GM18858 (cell line): ENCODE results near the gene TFAP2E.
A peak's percentile ranks its signal among the peaks of the same experiment; 100 is the strongest.

ENCODE experiments used
- ATAC-seq: cut with Tn5 transposase; IDR thresholded peaks from one replicate; pipeline ENCODE4 v1.9.1; 2021; ENCODE audit not compliant: unreplicated experiment

The TFAP2E gene

DNA sequence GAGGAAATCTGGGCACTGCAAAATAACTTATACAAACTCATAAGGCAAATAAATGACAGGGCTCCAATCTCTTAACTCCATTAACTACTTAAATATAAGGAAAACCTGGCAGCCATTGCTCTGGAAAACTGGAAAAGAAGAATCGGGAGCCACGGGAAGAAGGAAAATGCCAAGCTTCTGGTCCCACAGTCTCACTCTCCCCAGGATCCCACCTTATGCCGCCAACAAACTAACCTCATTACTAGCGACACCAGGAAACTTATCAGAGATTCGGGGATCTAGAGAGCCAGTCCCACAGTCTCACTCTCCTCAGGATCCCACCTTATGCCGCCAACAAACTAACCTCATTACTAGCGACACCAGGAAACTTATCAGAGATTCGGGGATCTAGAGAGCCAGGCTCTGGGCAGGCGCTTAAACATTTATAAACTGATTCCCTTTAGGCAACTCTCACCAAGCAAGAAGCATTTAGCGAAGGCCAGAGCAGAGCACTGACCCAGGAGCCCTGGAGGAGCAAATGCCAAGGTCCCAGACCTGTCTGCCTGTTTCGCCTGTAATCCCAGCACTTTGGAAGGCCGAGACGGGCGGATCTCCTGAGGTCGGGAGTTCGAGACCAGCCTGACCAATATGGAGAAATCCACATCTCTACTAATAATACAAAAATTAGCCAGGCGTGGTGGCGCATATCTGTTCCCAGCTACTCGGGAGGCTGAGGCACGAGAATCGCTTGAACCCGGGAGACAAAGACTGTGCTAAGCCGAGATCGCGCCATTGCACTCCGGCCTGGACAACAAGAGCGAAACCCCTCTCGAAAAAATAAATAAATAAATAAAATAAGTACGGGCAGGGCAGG lies 67.5 kb downstream of the TFAP2E start:
- ATAC-seq, result no peak

DNA sequence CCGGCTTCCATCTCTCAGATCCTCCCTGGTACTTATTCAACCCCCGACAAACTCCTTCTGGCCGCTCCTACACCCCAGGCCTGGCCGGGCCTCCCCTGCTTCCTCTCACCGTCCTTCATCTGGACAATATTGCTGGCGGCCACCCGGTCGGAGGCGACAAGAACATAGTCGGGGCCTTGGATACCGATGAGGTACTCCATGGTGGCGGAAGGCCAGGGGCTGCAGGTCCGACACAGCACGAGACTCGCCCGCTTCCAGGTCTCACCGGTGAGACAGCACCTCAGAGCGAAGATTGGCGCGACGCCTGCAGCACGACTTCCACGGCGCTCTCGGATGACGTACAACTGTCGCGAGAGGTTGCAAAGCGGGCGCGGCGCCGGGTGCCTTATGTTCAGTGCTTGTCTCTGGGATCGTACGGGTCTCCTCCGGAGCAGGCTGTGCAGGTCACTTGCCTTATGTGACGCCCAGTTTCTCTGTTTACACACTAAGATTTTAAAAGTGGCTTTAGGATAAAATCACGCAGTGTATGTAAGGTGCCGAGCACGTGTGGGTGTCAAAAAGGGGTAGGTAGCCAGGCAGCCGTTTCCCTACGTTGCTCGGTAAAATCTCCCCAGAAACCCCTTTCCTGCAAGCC lies 68.2 kb downstream of the TFAP2E start, which contains the start of gene PSMB2:
TSS of gene PSMB2 (minus strand) at position 294 of the 634 bp plus-strand sequence. CDS start at position 200, 94 bp downstream.
- ATAC-seq, result peak; percentile 73

DNA sequence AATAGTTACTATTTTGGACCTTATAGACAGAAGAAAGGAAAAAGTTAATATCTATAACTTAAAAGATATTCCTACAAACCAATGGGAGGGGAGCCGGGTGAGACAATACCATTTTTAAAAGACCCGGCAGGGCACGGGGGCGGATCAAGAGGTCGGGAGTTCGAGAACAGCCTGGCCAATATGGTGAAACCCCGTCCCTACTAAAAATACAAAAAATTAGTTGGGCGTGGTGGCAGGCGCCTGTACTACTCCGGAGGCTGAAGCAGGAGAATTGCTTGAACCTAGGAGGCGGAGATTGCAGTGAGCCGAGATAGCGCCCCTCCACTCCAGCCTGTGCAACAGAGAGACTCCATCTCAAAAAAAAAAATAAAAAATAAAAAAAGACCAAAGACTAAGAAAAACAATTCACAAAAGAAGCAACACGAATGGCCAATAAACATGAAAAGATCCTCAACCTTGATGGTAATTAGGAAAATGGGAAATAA lies 69.4 kb downstream of the TFAP2E start:
- no peak for ATAC-seq

DNA sequence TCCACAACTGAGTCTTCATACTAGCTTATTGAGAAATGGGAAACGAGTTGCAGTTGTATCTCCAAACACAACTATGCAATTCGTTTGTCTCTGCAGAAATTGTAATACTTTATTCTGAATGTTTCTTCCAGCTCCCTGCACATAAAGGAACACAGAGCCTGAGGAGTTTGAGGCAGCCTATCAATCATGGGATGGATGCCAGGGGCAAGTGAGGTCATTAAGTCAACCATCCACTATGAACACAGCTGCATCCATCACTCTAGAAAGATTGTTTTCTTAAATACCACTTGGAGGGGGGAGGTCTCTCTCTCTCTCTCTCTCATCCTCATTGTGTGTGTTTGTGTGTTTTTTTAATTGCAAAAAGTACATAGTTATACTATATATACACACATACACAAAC lies 71.1 kb downstream of the TFAP2E start:
- no peak for ATAC-seq
